COR-L47 (cell line): Measurements from ENCODE around the gene STT3B.
A peak's percentile ranks its signal among the peaks of the same experiment; 100 is the strongest.
"Not testable (repeated sequence)": the region's sequence is repeated elsewhere in the genome, so short reads cannot be mapped to it uniquely, and the experiment has no call there.

Experiments
- DNase-seq: peaks from one replicate; lab custom pipeline; 2025; lab: John Stamatoyannopoulos, UW

The STT3B gene

GRCh38 chr3:31532587-31533168 is at the start of gene STT3B:
TSS of gene STT3B (plus strand) at chr3:31532925. CDS start at chr3:31532999, 74 bp downstream.
- DNase-seq, result peak; percentile 42

- DNase-seq, result no peak
Observed at GRCh38 chr3:31483776-31484175, 48.9 kb upstream of the STT3B start.

- DNase-seq, result no peak
Observed at GRCh38 chr3:31485196-31485595, 47.5 kb upstream of the STT3B start.

- no peak for DNase-seq
Observed at GRCh38 chr3:31486865-31487533, 45.7 kb upstream of the STT3B start.

- DNase-seq, result no peak
Observed at GRCh38 chr3:31488475-31489017, 44.2 kb upstream of the STT3B start.

- DNase-seq, result no peak
Observed at GRCh38 chr3:31490502-31490901, 42.2 kb upstream of the STT3B start.

GRCh38 chr3:31491660-31492059 is 41.1 kb upstream of the STT3B start:
- no peak for DNase-seq

- DNase-seq, result no peak
Observed at GRCh38 chr3:31493149-31493548, 39.6 kb upstream of the STT3B start.

- no peak for DNase-seq
Observed at GRCh38 chr3:31495971-31496665, 36.6 kb upstream of the STT3B start.

GRCh38 chr3:31498791-31499190 is 33.9 kb upstream of the STT3B start:
- no peak for DNase-seq

GRCh38 chr3:31499281-31499680 is 33.4 kb upstream of the STT3B start:
- DNase-seq, result no peak

GRCh38 chr3:31502803-31503221 is 29.9 kb upstream of the STT3B start:
- DNase-seq, result no peak

- DNase-seq, result peak; percentile 15
Observed at GRCh38 chr3:31503456-31503855, 29.3 kb upstream of the STT3B start.

GRCh38 chr3:31504230-31504629 is 28.5 kb upstream of the STT3B start:
- no peak for DNase-seq

GRCh38 chr3:31505371-31506048 is 27.2 kb upstream of the STT3B start:
- DNase-seq, result no peak

- not testable (repeated sequence) for DNase-seq
Observed at GRCh38 chr3:31506515-31506914, 26.2 kb upstream of the STT3B start.

GRCh38 chr3:31508452-31509146 is 24.1 kb upstream of the STT3B start:
- DNase-seq, result no peak

- no peak for DNase-seq
Observed at GRCh38 chr3:31509147-31509728, 23.5 kb upstream of the STT3B start.

- DNase-seq, result no peak
Observed at GRCh38 chr3:31514570-31514969, 18.2 kb upstream of the STT3B start.

- no peak for DNase-seq
Observed at GRCh38 chr3:31515486-31516284, 17.0 kb upstream of the STT3B start.

GRCh38 chr3:31516757-31517156 is 16.0 kb upstream of the STT3B start:
- no peak for DNase-seq
